Measurements from ENCODE around the gene LSM14A.

The LSM14A gene

GRCh38 chr19:34275705-34276104 is 103.4 kb downstream of the LSM14A start:
- Histone ChIP-seq H3K4me1 (ENCODE audit: insufficient read depth, low read length) (0 out of 2 replicates have a peak, but pooled peaks cover 6% of the 10 kb centered on the region), H3K36me3 (ENCODE audit: insufficient read depth, low read length) (no peaks in the 10 kb centered on the region), H3K9ac (ENCODE audit: low read depth, low read length) (no peak overlapping the region), H3K9me3 (ENCODE audit: control insufficient read depth, insufficient read depth, low read length) (no peaks in the 10 kb centered on the region)

- Histone ChIP-seq H3K36me3 (ENCODE audit: insufficient read depth, low read length) (no peaks in the 10 kb centered on the region), H3K4me1 (ENCODE audit: insufficient read depth, low read length) (0 out of 2 replicates have a peak, but pooled peaks cover 4% of the 10 kb centered on the region), H3K9ac (ENCODE audit: low read depth, low read length) (no peak overlapping the region), H3K9me3 (ENCODE audit: control insufficient read depth, insufficient read depth, low read length) (no peaks in the 10 kb centered on the region)
Observed at GRCh38 chr19:34276614-34277013, 104.3 kb downstream of the LSM14A start.

- H3K36me3 ChIP-seq (ENCODE audit: insufficient read depth, low read length): no peaks in the 10 kb centered on the region
- no peak overlapping the region for H3K9ac ChIP-seq (ENCODE audit: low read depth, low read length)
- H3K9me3 ChIP-seq (ENCODE audit: control insufficient read depth, insufficient read depth, low read length): no peaks in the 10 kb centered on the region
- H3K4me1 ChIP-seq (ENCODE audit: insufficient read depth, low read length): 0 out of 2 replicates have a peak, but pooled peaks cover 4% of the 10 kb centered on the region
Observed at GRCh38 chr19:34277244-34277643, 104.9 kb downstream of the LSM14A start.

- H3K9me3 ChIP-seq (ENCODE audit: control insufficient read depth, insufficient read depth, low read length): no peaks in the 10 kb centered on the region
- 0 out of 2 replicates have a peak, but pooled peaks cover 4% of the 10 kb centered on the region for H3K4me1 ChIP-seq (ENCODE audit: insufficient read depth, low read length)
- H3K36me3 ChIP-seq (ENCODE audit: insufficient read depth, low read length): no peaks in the 10 kb centered on the region
- no peak overlapping the region for H3K9ac ChIP-seq (ENCODE audit: low read depth, low read length)
Observed at GRCh38 chr19:34278783-34279182, 106.5 kb downstream of the LSM14A start.

Measured in ES-I3 (cell line).